Transverse colon (tissue), 4 donors: Measurements from ENCODE around the gene ING1.

Experiments used
- POLR2A ChIP-seq: fragments of 450-650 bp; IDR thresholded peaks from one replicate; pipeline ENCODE4 v1.6.1; 2016; ENCODE audit warnings: antibody characterized with exemption, mild to moderate bottlenecking, moderate library complexity
- POLR2AphosphoS5 ChIP-seq, 3 donors: sonication (generic); formaldehyde crosslinking; IDR thresholded peaks; one replicate each; pipeline ENCODE4 v1.6.1; 2016; ENCODE audit warnings: antibody characterized with exemption in 3 of 3
- TF ChIP-seq, protein P1 (sequence below), 5 experiments: fragments of 200-600 bp in 3 of 5; fragments of 450-650 bp in 2 of 5; sonication (generic) in 3 of 5; IDR thresholded peaks; 1 replicate in 2 of 5; 2 replicates in 3 of 5; pipeline ENCODE4 v1.5.1; 2016 to 2017; ENCODE audit warnings: antibody characterized with exemption in 5 of 5, inconsistent platforms in 3 of 5, mild to moderate bottlenecking in 2 of 5, moderate library complexity in 1 of 5

DNA sequence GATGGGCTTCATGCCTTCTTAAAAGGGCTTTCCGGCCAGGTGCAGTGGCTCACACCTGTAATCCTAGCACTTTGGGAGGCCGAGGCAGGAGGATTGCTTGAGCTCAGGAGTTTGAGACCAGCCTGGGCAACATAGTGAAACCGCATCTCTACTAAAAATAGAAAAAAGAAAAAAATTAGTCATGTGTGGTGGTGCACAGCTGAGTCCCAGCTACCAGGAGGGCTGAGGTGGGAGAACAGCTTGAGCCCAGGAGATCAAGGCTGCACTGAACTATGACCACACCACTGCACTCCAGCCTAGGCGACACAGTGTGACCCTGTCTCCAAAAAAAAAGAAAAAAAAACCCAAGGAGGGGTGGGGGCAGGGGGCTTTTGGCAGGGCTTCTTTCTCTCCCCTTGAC lies 14.8 kb upstream of the ING1 start:
- TF ChIP-seq, protein P1, sequence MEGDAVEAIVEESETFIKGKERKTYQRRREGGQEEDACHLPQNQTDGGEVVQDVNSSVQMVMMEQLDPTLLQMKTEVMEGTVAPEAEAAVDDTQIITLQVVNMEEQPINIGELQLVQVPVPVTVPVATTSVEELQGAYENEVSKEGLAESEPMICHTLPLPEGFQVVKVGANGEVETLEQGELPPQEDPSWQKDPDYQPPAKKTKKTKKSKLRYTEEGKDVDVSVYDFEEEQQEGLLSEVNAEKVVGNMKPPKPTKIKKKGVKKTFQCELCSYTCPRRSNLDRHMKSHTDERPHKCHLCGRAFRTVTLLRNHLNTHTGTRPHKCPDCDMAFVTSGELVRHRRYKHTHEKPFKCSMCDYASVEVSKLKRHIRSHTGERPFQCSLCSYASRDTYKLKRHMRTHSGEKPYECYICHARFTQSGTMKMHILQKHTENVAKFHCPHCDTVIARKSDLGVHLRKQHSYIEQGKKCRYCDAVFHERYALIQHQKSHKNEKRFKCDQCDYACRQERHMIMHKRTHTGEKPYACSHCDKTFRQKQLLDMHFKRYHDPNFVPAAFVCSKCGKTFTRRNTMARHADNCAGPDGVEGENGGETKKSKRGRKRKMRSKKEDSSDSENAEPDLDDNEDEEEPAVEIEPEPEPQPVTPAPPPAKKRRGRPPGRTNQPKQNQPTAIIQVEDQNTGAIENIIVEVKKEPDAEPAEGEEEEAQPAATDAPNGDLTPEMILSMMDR (IDR thresholded peaks at IDR 0.05) = no peak
- TF ChIP-seq POLR2AphosphoS5 (IDR thresholded peaks at IDR 0.05) (no peak), POLR2A (no peak)
